WTC11 (cell line): ENCODE data around the gene KLHL22. TPM values are rescaled to one million over a fixed set of nuclear protein-coding genes. Genes with fewer than 3 reads are reported as not detected.

Experiments
- ATAC-seq: fragments of 200-7000 bp; cut with Tn5 transposase; 2 replicates; pipeline ENCODE4 v1.10.0; 2021; ENCODE audit warnings: mild to moderate bottlenecking, moderate library complexity
- CTCF ChIA-PET: fragments of 300-600 bp; sonication (Branson Sonifier 250); formaldehyde crosslinking; loops from one replicate; lab custom pipeline; 2021; ENCODE audit warnings: antibody characterized with exemption; lab: Charles Lee
- POLR2A ChIA-PET: fragments of 350-600 bp; sonication (Branson Sonifier 250); formaldehyde crosslinking; loops from one replicate; lab custom pipeline; 2021; ENCODE audit warnings: antibody characterized with exemption; lab: Charles Lee
- DNase-seq: peaks from one replicate; pipeline ENCODE4 v3.0.0; 2021; ENCODE audit warnings: low spot score
- H3K27ac Mint-ChIP-seq: 2 replicates; pipeline ENCODE4 v1.8.0; 2021; ENCODE audit warnings: mixed read lengths
- H3K27me3 Mint-ChIP-seq: 2 replicates; pipeline ENCODE4 v1.8.0; 2021; ENCODE audit warnings: low read depth, mild to moderate bottlenecking, moderate library complexity, mixed read lengths
- H3K36me3 Mint-ChIP-seq: 2 replicates; pipeline ENCODE4 v1.8.0; 2021; ENCODE audit warnings: mixed read lengths
- H3K4me1 Mint-ChIP-seq: 2 replicates; pipeline ENCODE4 v1.8.0; 2022; ENCODE audit warnings: mixed read lengths
- H3K4me3 Mint-ChIP-seq: 2 replicates; pipeline ENCODE4 v1.8.0; 2021; ENCODE audit warnings: mild to moderate bottlenecking, moderate library complexity, mixed read lengths
- H3K9me3 Mint-ChIP-seq: 2 replicates; pipeline ENCODE4 v1.8.0; 2021; ENCODE audit warnings: mixed read lengths
- AFF4 ChIP-seq: sonication (generic); formaldehyde crosslinking; IDR thresholded peaks from 2 replicates; pipeline ENCODE4 v1.8.1; 2023; ENCODE audit warnings: mild to moderate bottlenecking, missing genetic modification reagents, borderline replicate concordance
- ATF1 ChIP-seq: sonication (generic); formaldehyde crosslinking; IDR thresholded peaks from 2 replicates; pipeline ENCODE4 v1.8.1; 2023; ENCODE audit warnings: mild to moderate bottlenecking, moderate library complexity, missing genetic modification reagents
- CBFB ChIP-seq: sonication (generic); formaldehyde crosslinking; IDR thresholded peaks from 2 replicates; pipeline ENCODE4 v1.8.1; 2022; ENCODE audit warnings: mild to moderate bottlenecking, low read depth, missing genetic modification reagents
- CREB1 ChIP-seq: sonication (generic); formaldehyde crosslinking; IDR thresholded peaks from 2 replicates; pipeline ENCODE4 v1.8.0; 2023; ENCODE audit warnings: mild to moderate bottlenecking, missing genetic modification reagents
- CTCF ChIP-seq: fragments of 200-600 bp; IDR thresholded peaks from 2 replicates; pipeline ENCODE4 v1.8.0; 2022; ENCODE audit warnings: antibody characterized with exemption
- ELF4 ChIP-seq: sonication (generic); formaldehyde crosslinking; IDR thresholded peaks from 2 replicates; pipeline ENCODE4 v1.8.1; 2022; ENCODE audit warnings: low read depth, mild to moderate bottlenecking, moderate library complexity, missing genetic modification reagents
- EMX1 ChIP-seq: fragments of 250-450 bp; sonication (Bioruptor Pico); IDR thresholded peaks from 2 replicates; pipeline ENCODE4 v1.8.0; 2021; ENCODE audit warnings: mild to moderate bottlenecking
- ESRRA ChIP-seq: sonication (generic); formaldehyde crosslinking; IDR thresholded peaks from 2 replicates; pipeline ENCODE4 v1.8.1; 2022; ENCODE audit warnings: mild to moderate bottlenecking, missing genetic modification reagents, borderline replicate concordance
- FOXJ3 ChIP-seq: sonication (generic); formaldehyde crosslinking; IDR thresholded peaks from 2 replicates; pipeline ENCODE4 v1.9.0; 2021; ENCODE audit warnings: missing genetic modification reagents, mild to moderate bottlenecking, borderline replicate concordance
- GTF2I ChIP-seq: fragments of 250-450 bp; sonication (Bioruptor Pico); conservative IDR thresholded peaks from 2 replicates; pipeline ENCODE4 v1.4.0; 2021; ENCODE audit warnings: mild to moderate bottlenecking
- IRF2 ChIP-seq: sonication (generic); formaldehyde crosslinking; IDR thresholded peaks from 2 replicates; pipeline ENCODE4 v1.8.0; 2022; ENCODE audit warnings: low read depth, missing genetic modification reagents, borderline replicate concordance
- JAZF1 ChIP-seq: fragments of 250-450 bp; sonication (Bioruptor Pico); IDR thresholded peaks from 2 replicates; pipeline ENCODE4 v1.9.0; 2021; ENCODE audit warnings: moderate library complexity, mild to moderate bottlenecking, inconsistent platforms
- JUN ChIP-seq: sonication (generic); formaldehyde crosslinking; IDR thresholded peaks from 2 replicates; pipeline ENCODE4 v1.8.0; 2023; ENCODE audit warnings: mild to moderate bottlenecking, missing genetic modification reagents
- KAT7 ChIP-seq: sonication (generic); formaldehyde crosslinking; IDR thresholded peaks from 2 replicates; pipeline ENCODE4 v1.8.1; 2023; ENCODE audit warnings: missing genetic modification reagents, mild to moderate bottlenecking, borderline replicate concordance
- NFYB ChIP-seq: sonication (generic); formaldehyde crosslinking; conservative IDR thresholded peaks from 2 replicates; pipeline ENCODE4 v1.8.0; 2022; ENCODE audit warnings: low read depth, missing genetic modification reagents
- PRDM15 ChIP-seq: sonication (generic); formaldehyde crosslinking; IDR thresholded peaks from 2 replicates; pipeline ENCODE4 v1.8.0; 2022; ENCODE audit warnings: missing genetic modification reagents
- RORB ChIP-seq: fragments of 250-450 bp; sonication (Bioruptor Pico); IDR thresholded peaks from 2 replicates; pipeline ENCODE4 v1.9.0; 2021; ENCODE audit warnings: mild to moderate bottlenecking
- SMAD4 ChIP-seq: sonication (generic); formaldehyde crosslinking; IDR thresholded peaks from 2 replicates; pipeline ENCODE4 v1.8.0; 2022; ENCODE audit warnings: mild to moderate bottlenecking, missing genetic modification reagents
- TCF7 ChIP-seq: sonication (generic); formaldehyde crosslinking; IDR thresholded peaks from 2 replicates; pipeline ENCODE4 v1.8.0; 2022; ENCODE audit warnings: mild to moderate bottlenecking, low read depth, missing genetic modification reagents, moderate library complexity
- TP53 ChIP-seq: sonication (generic); formaldehyde crosslinking; IDR thresholded peaks from 2 replicates; pipeline ENCODE4 v1.8.1; 2023; ENCODE audit warnings: mild to moderate bottlenecking, missing genetic modification reagents
- USF1 ChIP-seq: sonication (generic); formaldehyde crosslinking; IDR thresholded peaks from 2 replicates; pipeline ENCODE4 v1.8.0; 2022; ENCODE audit warnings: mild to moderate bottlenecking, missing genetic modification reagents
- ZNF232 ChIP-seq: sonication (generic); formaldehyde crosslinking; IDR thresholded peaks from 2 replicates; pipeline ENCODE4 v1.8.0; 2022; ENCODE audit warnings: mild to moderate bottlenecking, missing genetic modification reagents
- total RNA-seq: library from RNA; stranded (reverse); gene quantifications from 3 replicates; pipeline ENCODE4 v1.2.3, GENCODE V29; 2021
- TF ChIP-seq, protein P1 (sequence below): sonication (generic); formaldehyde crosslinking; conservative IDR thresholded peaks from 2 replicates; pipeline ENCODE4 v1.8.1; 2022; ENCODE audit warnings: mild to moderate bottlenecking, missing genetic modification reagents
- TF ChIP-seq, protein P2 (sequence below): fragments of 250-450 bp; sonication (Bioruptor Pico); IDR thresholded peaks from 2 replicates; pipeline ENCODE4 v2.1.2; 2022; ENCODE audit warnings: mild to moderate bottlenecking, moderate library complexity

The KLHL22 gene
- total RNA-seq, 1 experiment from 2014 or later: 15.7 TPM

DNA sequence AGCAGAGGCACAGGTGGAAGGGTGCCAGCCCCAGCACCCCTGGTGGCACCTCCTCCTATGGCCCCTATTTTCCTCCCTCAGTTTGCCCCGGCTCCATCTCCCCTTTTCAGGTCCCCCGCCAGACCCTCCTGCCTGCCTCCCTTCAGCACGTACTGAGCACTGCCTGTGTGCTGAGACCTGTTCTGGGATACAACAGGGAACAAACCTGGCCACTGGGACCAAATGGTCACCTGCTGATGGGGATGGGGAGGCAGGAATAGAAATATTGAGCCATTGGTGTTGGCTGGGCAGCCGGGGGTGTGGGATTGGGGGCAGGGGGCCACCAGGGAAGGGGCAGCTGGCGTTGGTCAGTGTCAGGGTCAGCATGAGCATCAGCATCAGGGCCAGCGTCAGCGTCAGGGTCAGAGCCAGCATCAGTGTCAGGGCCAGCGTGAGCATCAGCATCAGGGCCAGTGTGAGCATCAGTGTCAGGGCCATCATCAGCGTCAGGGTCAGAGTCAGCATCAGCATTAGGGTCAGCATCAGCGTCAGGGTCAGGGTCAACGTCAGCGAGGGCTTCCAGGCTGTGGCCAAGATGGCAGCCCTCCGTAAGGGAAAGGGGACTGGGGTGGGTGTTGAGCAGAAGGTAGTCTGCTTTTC, 94.1 kb downstream of the KLHL22 start:
- Mint-ChIP-seq H3K4me1 (peaks cover 12% of the 10 kb centered on the region), H3K4me3 (no peak overlapping the region), H3K27me3 (no peaks in the 10 kb centered on the region; the same call in 1 of the 2 replicates), H3K27ac (no peak overlapping the region), H3K9me3 (no peaks in the 10 kb centered on the region), H3K36me3 (peaks cover 43% of the 10 kb centered on the region)
- ChIA-PET CTCF (no interaction called here), POLR2A (no interaction called here)
- DNase-seq (no peak), ATAC-seq (no peak)
- TF ChIP-seq PRDM15 (CRISPR knock-in tag): no peak
- TF ChIP-seq ATF1: no peak
- TF ChIP-seq KAT7: no peak
- TF ChIP-seq JUN (CRISPR knock-in tag): no peak
- TF ChIP-seq, protein P1, sequence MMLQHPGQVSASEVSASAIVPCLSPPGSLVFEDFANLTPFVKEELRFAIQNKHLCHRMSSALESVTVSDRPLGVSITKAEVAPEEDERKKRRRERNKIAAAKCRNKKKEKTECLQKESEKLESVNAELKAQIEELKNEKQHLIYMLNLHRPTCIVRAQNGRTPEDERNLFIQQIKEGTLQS (CRISPR knock-in tag): no peak
- TF ChIP-seq CBFB (CRISPR knock-in tag): no peak
- TF ChIP-seq IRF2 (CRISPR knock-in tag): no peak
- TF ChIP-seq EMX1 (CRISPR knock-in tag): no peak
- no peak for TF ChIP-seq TCF7
- no peak for TF ChIP-seq RORB (CRISPR knock-in tag)
- no peak for TF ChIP-seq AFF4 (CRISPR knock-in tag)

- no peak for TF ChIP-seq CTCF
- TF ChIP-seq FOXJ3 (CRISPR knock-in tag): no peak
- no peak for TF ChIP-seq ESRRA (CRISPR knock-in tag)
- no peak for TF ChIP-seq JUN (CRISPR knock-in tag)
- TF ChIP-seq NFYB (CRISPR knock-in tag): no peak
- TF ChIP-seq TP53 (CRISPR knock-in tag): no peak
- TF ChIP-seq JAZF1 (CRISPR knock-in tag): no peak
- no peak for TF ChIP-seq ZNF232 (CRISPR knock-in tag)
- no peak for TF ChIP-seq TCF7
- TF ChIP-seq ELF4 (CRISPR knock-in tag): no peak
- no peak for TF ChIP-seq CREB1 (CRISPR knock-in tag)
- TF ChIP-seq SMAD4: no peak
- no peak for TF ChIP-seq GTF2I (CRISPR knock-in tag)
- TF ChIP-seq USF1 (CRISPR knock-in tag): no peak
- TF ChIP-seq, protein P2, sequence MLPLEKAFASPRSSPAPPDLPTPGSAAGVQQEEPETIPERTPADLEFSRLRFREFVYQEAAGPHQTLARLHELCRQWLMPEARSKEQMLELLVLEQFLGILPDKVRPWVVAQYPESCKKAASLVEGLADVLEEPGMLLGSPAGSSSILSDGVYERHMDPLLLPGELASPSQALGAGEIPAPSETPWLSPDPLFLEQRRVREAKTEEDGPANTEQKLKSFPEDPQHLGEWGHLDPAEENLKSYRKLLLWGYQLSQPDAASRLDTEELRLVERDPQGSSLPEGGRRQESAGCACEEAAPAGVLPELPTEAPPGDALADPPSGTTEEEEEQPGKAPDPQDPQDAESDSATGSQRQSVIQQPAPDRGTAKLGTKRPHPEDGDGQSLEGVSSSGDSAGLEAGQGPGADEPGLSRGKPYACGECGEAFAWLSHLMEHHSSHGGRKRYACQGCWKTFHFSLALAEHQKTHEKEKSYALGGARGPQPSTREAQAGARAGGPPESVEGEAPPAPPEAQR (CRISPR knock-in tag): no peak
- TF ChIP-seq, all 79 proteins: peak for 0
- ChIA-PET POLR2A (no interaction called here), CTCF (no interaction called here)
- H3K4me1 Mint-ChIP-seq: peaks cover 19% of the 10 kb centered on the region
- H3K4me3 Mint-ChIP-seq: no peak overlapping the region
- no peaks in the 10 kb centered on the region; the same call in 1 of the 2 replicates for H3K27me3 Mint-ChIP-seq
- no peak overlapping the region; the same call in 1 of the 2 replicates for H3K27ac Mint-ChIP-seq
- ATAC-seq (no peak), DNase-seq (no peak)
- H3K9me3 Mint-ChIP-seq: no peaks in the 10 kb centered on the region
- peaks cover 44% of the 10 kb centered on the region for H3K36me3 Mint-ChIP-seq
These were observed 94.8 kb downstream of the KLHL22 start for GRCh38 chr22:20400606-20401375.
